ENCODE results near the gene KRTAP5-11. TPM values are rescaled to one million over a fixed set of nuclear protein-coding genes. Genes with fewer than 3 reads are reported as not detected.
"Not testable (repeated sequence)": the region's sequence is repeated elsewhere in the genome, so short reads cannot be mapped to it uniquely, and the experiment has no call there.

The KRTAP5-11 gene
- total and polyA plus RNA-seq, 12 donors, result not detected

- 63% methylated on average over 8 of the region's 8 CpGs for WGBS, 2 donors
- intact Hi-C loops (cut with DNase I), result no loop called here
- Histone ChIP-seq H3K9me3 (no peaks in the 10 kb centered on the region), H3K4me1 (peaks cover 0 to 4% (median 0%) of the 10 kb centered on the region in 9 donors), H3K36me3 (no peaks in the 10 kb centered on the region), H3K27me3 (peaks cover 0 to 37% (median 13%) of the 10 kb centered on the region in 7 donors), H3K4me3 (no peak overlapping the region), H3K27ac (no peak overlapping the region)
- ATAC-seq (peak in 2 of 8 donors; percentile 12 to 24), DNase-seq (no peak)
- no peak for TF ChIP-seq CTCF (IDR thresholded peaks at IDR 0.05)
These were observed 13.8 kb downstream of the KRTAP5-11 start for GRCh38 chr11:71568704-71569349.

GRCh38 chr11:71567633-71568032 lies 15.0 kb downstream of the KRTAP5-11 start:
- intact Hi-C loops (cut with DNase I); H3K27ac ChIP-seq; H3K9me3 ChIP-seq; DNase-seq; H3K4me1 ChIP-seq; H3K4me3 ChIP-seq; H3K36me3 ChIP-seq; ATAC-seq: not testable (repeated sequence)
- H3K27me3 ChIP-seq, result peaks cover 0 to 39% (median 15%) of the 10 kb centered on the region in 7 donors
- 73 to 77% methylated on average over 8 of the region's 8 CpGs for WGBS, 2 donors

- WGBS, 2 donors, result 52 to 58% methylated on average over 18 to 20 of the region's 21 CpGs
- ATAC-seq, result peak in 1 of 8 donors; percentile 27
- peaks cover 0 to 39% (median 13%) of the 10 kb centered on the region in 7 donors for H3K27me3 ChIP-seq
- H3K36me3 ChIP-seq; DNase-seq; H3K9me3 ChIP-seq; H3K4me1 ChIP-seq; intact Hi-C loops (cut with DNase I); H3K4me3 ChIP-seq; H3K27ac ChIP-seq: not testable (repeated sequence)
These were observed 15.8 kb downstream of the KRTAP5-11 start for GRCh38 chr11:71566626-71567599.

GRCh38 chr11:71566081-71566620 lies 16.5 kb downstream of the KRTAP5-11 start:
- ATAC-seq (no peak), DNase-seq (no peak)
- Histone ChIP-seq H3K27me3 (peaks cover 0 to 36% (median 13%) of the 10 kb centered on the region in 7 donors), H3K36me3 (no peaks in the 10 kb centered on the region), H3K4me3 (no peak overlapping the region), H3K4me1 (peaks cover 0 to 4% (median 0%) of the 10 kb centered on the region in 9 donors), H3K9me3 (no peaks in the 10 kb centered on the region), H3K27ac (no peak overlapping the region)
- intact Hi-C loops (cut with DNase I), result no loop called here
- no peak for TF ChIP-seq CTCF (IDR thresholded peaks at IDR 0.05)
- 68 to 69% methylated on average over 10 of the region's 10 CpGs for WGBS, 2 donors

- 66 to 72% methylated on average over 5 of the region's 5 CpGs for WGBS, 2 donors
- Histone ChIP-seq H3K4me3 (no peak within 1 kb of the TSS), H3K27ac (no peak within 1 kb of the TSS), H3K36me3 (no peaks in the 10 kb centered on the region), H3K9me3 (peaks cover 0 to 4% (median 0%) of the 10 kb centered on the region in 11 donors), H3K4me1 (peaks cover 0 to 4% (median 0%) of the 10 kb centered on the region in 9 donors), H3K27me3 (peaks cover 0 to 30% (median 13%) of the 10 kb centered on the region in 7 donors)
- DNase-seq (no peak), ATAC-seq (no peak)
- TF ChIP-seq CTCF (IDR thresholded peaks at IDR 0.05), result no peak
- intact Hi-C loops (cut with DNase I), result no loop called here
These were observed 17.4 kb downstream of the KRTAP5-11 start, which contains the start of gene KRTAP5-10 for GRCh38 chr11:71565263-71565662. Gene KRTAP5-10 (plus strand): TSS chr11:71565563. CDS start chr11:71565588, 25 bp downstream.

All from heart right ventricle (tissue), 16 donors.